Activated CD8-positive, alpha-beta memory T cell treated with anti-CD3 and anti-CD28 coated beads for 36 hours (primary cell): ENCODE measurements around the gene TIMM29. TPM values are rescaled to one million over a fixed set of nuclear protein-coding genes. Genes with fewer than 3 reads are reported as not detected.
"Not testable (repeated sequence)": the region's sequence is repeated elsewhere in the genome, so short reads cannot be mapped to it uniquely, and the experiment has no call there.

ENCODE experiments used
- CTCF ChIA-PET: fragments of 350-600 bp; sonication (Branson Sonifier 250); formaldehyde crosslinking; loops from one replicate; lab custom pipeline; 2021; ENCODE audit warnings: antibody characterized with exemption; lab: Charles Lee
- POLR2A ChIA-PET: fragments of 350-600 bp; sonication (Branson Sonifier 250); formaldehyde crosslinking; loops from one replicate; lab custom pipeline; 2021; ENCODE audit warnings: antibody characterized with exemption; lab: Charles Lee
- total RNA-seq, 2 experiments: library from RNA; stranded (reverse); gene quantifications; one replicate each; pipeline ENCODE4 v1.2.3, GENCODE V29; 2021

Gene TIMM29
- total RNA-seq, 2 experiments from 2014 or later = 19.8 to 19.9 TPM

- CTCF ChIA-PET = interaction anchor here (1.0 to 1.3 kb wide), 2 partner anchors 9 to 57 kb away, joined by 3 read pairs; partner anchors contain the start of gene CARM1
- POLR2A ChIA-PET = interaction anchor here (0.6 kb wide), 1 partner anchor 9 kb away, joined by 4 read pairs; no protein-coding TSS in a partner anchor
Measured at GRCh38 chr19:10927730-10928562, 665 bp upstream of the TIMM29 start.

- POLR2A ChIA-PET = interaction anchor here (0.6 kb wide), 2 partner anchors 376 to 1472 kb away, joined by 5 to 6 read pairs; no protein-coding TSS in a partner anchor
- CTCF ChIA-PET = interaction anchor here (0.6 to 2.5 kb wide), 10 partner anchors 13 to 439 kb away, joined by 3 to 9 read pairs (median 4); no protein-coding TSS in a partner anchor
Measured at GRCh38 chr19:10929402-10929794, 787 bp downstream of the TIMM29 start.

GRCh38 chr19:10935371-10936059 lies 6.9 kb downstream of the TIMM29 start:
- ChIA-PET CTCF (interaction anchor here (1.1 to 1.5 kb wide), 5 partner anchors 22 to 149 kb away, joined by 3 to 6 read pairs (median 3); no protein-coding TSS in a partner anchor), POLR2A (no interaction called here)

- ChIA-PET POLR2A (interaction anchor here (0.6 to 0.7 kb wide), 3 partner anchors 8 to 170 kb away, joined by 3 to 9 read pairs (median 4); partner anchors contain the start of genes TIMM29 and YIPF2), CTCF (interaction anchor here (0.6 to 1.7 kb wide), 18 partner anchors 9 to 277 kb away, joined by 3 to 12 read pairs (median 4); partner anchors contain the start of gene SMARCA4)
Measured at GRCh38 chr19:10936661-10937084, 8.1 kb downstream of the TIMM29 start.

GRCh38 chr19:10941649-10942048 lies 13.0 kb downstream of the TIMM29 start:
- POLR2A ChIA-PET = interaction anchor here (0.6 kb wide), 1 partner anchor 440 kb away, joined by 3 read pairs; no protein-coding TSS in a partner anchor
- CTCF ChIA-PET = interaction anchor here (0.6 to 2.8 kb wide), 13 partner anchors 9 to 390 kb away, joined by 3 to 12 read pairs (median 4); no protein-coding TSS in a partner anchor

GRCh38 chr19:10943412-10943811 lies 14.8 kb downstream of the TIMM29 start:
- CTCF ChIA-PET = interaction anchor here (0.6 to 1.4 kb wide), 4 partner anchors 14 to 1184 kb away, joined by 3 to 4 read pairs (median 3); no protein-coding TSS in a partner anchor

GRCh38 chr19:10945264-10945663 lies 16.7 kb downstream of the TIMM29 start:
- ChIA-PET POLR2A (no interaction called here), CTCF (interaction anchor here (0.8 kb wide), 1 partner anchor 81 kb away, joined by 4 read pairs; no protein-coding TSS in a partner anchor)

More at GRCh38 chr19:10943412-10943811, 14.8 kb downstream of the TIMM29 start:
- POLR2A ChIA-PET = not testable (repeated sequence)

GRCh38 chr19:10946958-10947657 lies 18.5 kb downstream of the TIMM29 start:
- ChIA-PET CTCF (no interaction called here), POLR2A (no interaction called here)

GRCh38 chr19:10952809-10953208 lies 24.2 kb downstream of the TIMM29 start:
- ChIA-PET CTCF (no interaction called here), POLR2A (no interaction called here)

GRCh38 chr19:10959277-10959968 lies 30.8 kb downstream of the TIMM29 start:
- POLR2A ChIA-PET = interaction anchor here (0.5 to 1.5 kb wide), 2 partner anchors 17 to 122 kb away, joined by 5 to 10 read pairs; no protein-coding TSS in a partner anchor
- CTCF ChIA-PET = interaction anchor here (0.6 to 1.5 kb wide), 5 partner anchors 10 to 193 kb away, joined by 3 to 7 read pairs (median 3); no protein-coding TSS in a partner anchor

- CTCF ChIA-PET = interaction anchor here (0.6 to 1.5 kb wide), 7 partner anchors 10 to 522 kb away, joined by 3 to 7 read pairs (median 3); no protein-coding TSS in a partner anchor
- POLR2A ChIA-PET = interaction anchor here (0.5 to 1.5 kb wide), 3 partner anchors 18 to 129 kb away, joined by 4 to 10 read pairs (median 5); partner anchors contain the start of gene LDLR
Measured at GRCh38 chr19:10960314-10961072, 31.9 kb downstream of the TIMM29 start, which contains the start of gene SMARCA4. Gene SMARCA4 (plus strand): TSS chr19:10961030. CDS start chr19:10984152, 23,122 bp downstream.

- POLR2A ChIA-PET = interaction anchor here (1.0 to 1.5 kb wide), 3 partner anchors 19 to 129 kb away, joined by 4 to 6 read pairs (median 5); partner anchors contain the start of gene LDLR
- CTCF ChIA-PET = interaction anchor here (0.6 to 1.2 kb wide), 5 partner anchors 9 to 522 kb away, joined by 3 read pairs; no protein-coding TSS in a partner anchor
Measured at GRCh38 chr19:10961073-10961860, 32.7 kb downstream of the TIMM29 start.

- ChIA-PET CTCF (interaction anchor here (0.6 to 1.5 kb wide), 4 partner anchors 20 to 579 kb away, joined by 3 to 12 read pairs (median 4); no protein-coding TSS in a partner anchor), POLR2A (interaction anchor here (0.6 kb wide), 1 partner anchor 12 kb away, joined by 4 read pairs; no protein-coding TSS in a partner anchor)
Measured at GRCh38 chr19:10962863-10963262, 34.3 kb downstream of the TIMM29 start.

- ChIA-PET CTCF (interaction anchor here (0.5 to 1.5 kb wide), 5 partner anchors 21 to 185 kb away, joined by 3 to 12 read pairs (median 3); no protein-coding TSS in a partner anchor), POLR2A (interaction anchor here (0.6 to 0.8 kb wide), 3 partner anchors 12 to 1402 kb away, joined by 3 read pairs; partner anchors contain the start of gene ZNF442)
Measured at GRCh38 chr19:10963865-10964264, 35.3 kb downstream of the TIMM29 start.

- CTCF ChIA-PET = no interaction called here
- POLR2A ChIA-PET = no interaction called here
Measured at GRCh38 chr19:10964903-10965302, 36.3 kb downstream of the TIMM29 start.
